HEK293 (cell line): ENCODE data around the gene PCDH12.

ENCODE experiments used
- CTCF ChIA-PET: fragments of 350-600 bp; formaldehyde crosslinking; extraction: SDS; loops from one replicate; lab custom pipeline; 2021; ENCODE audit warnings: antibody characterized with exemption; lab: Yijun Ruan, JAX
- POLR2A ChIA-PET: fragments of 300-600 bp; formaldehyde crosslinking; extraction: SDS; loops from one replicate; lab custom pipeline; 2020; ENCODE audit warnings: antibody characterized with exemption, inconsistent platforms; lab: Yijun Ruan, JAX
- H3K27ac ChIP-seq: fragments of 200-500 bp; sonication (Bioruptor generic); 2 replicates; pipeline ENCODE4 v1.5.1; 2014; ENCODE audit warnings: low read depth, low read length, control low read depth, inconsistent platforms; ENCODE audit errors: extremely low read depth
- H3K36me3 ChIP-seq, 2 experiments: fragments of 200-500 bp in 1 of 2; sonication (Bioruptor generic) in 1 of 2; 1 replicate in 1 of 2; 2 replicates in 1 of 2; pipeline ENCODE4 v1.5.1; 2014 to 2017; ENCODE audit warnings: inconsistent platforms in 2 of 2, low read length in 2 of 2; ENCODE audit not compliant: control insufficient read depth in 2 of 2, insufficient read depth in 1 of 2
- H3K4me1 ChIP-seq: fragments of 200-500 bp; sonication (Bioruptor generic); 2 replicates; pipeline ENCODE4 v1.5.1; 2014; ENCODE audit warnings: mild to moderate bottlenecking, low read length, inconsistent platforms; ENCODE audit not compliant: control insufficient read depth, insufficient read depth
- H3K4me3 ChIP-seq: 2 replicates; pipeline ENCODE4 v1.5.1; 2011; ENCODE audit warnings: low read depth, mild to moderate bottlenecking, control low read depth, low read length, moderate library complexity
- H3K9me3 ChIP-seq: fragments of 200-500 bp; sonication (Bioruptor generic); 2 replicates; pipeline ENCODE4 v1.5.1; 2014; ENCODE audit warnings: low read depth, low read length, inconsistent platforms; ENCODE audit not compliant: control insufficient read depth, insufficient read depth
- BCL11B ChIP-seq: fragments of 450-650 bp; formaldehyde crosslinking; IDR thresholded peaks from 2 replicates; pipeline ENCODE4 v1.5.1; 2016; ENCODE audit warnings: low read depth, missing biosample characterization, missing genetic modification characterization
- FEZF1 ChIP-seq: fragments of 450-650 bp; formaldehyde crosslinking; IDR thresholded peaks from 2 replicates; pipeline ENCODE4 v1.5.1; 2016; ENCODE audit warnings: missing biosample characterization, missing genetic modification characterization
- GLIS1 ChIP-seq: fragments of 450-650 bp; formaldehyde crosslinking; IDR thresholded peaks from 2 replicates; pipeline ENCODE4 v1.5.1; 2016; ENCODE audit warnings: missing biosample characterization, missing genetic modification characterization
- HOXA7 ChIP-seq: sonication (generic); formaldehyde crosslinking; IDR thresholded peaks from 2 replicates; pipeline ENCODE4 v1.8.1; 2022; ENCODE audit warnings: missing genetic modification reagents, borderline replicate concordance
- SCRT1 ChIP-seq: fragments of 450-650 bp; formaldehyde crosslinking; IDR thresholded peaks from 2 replicates; pipeline ENCODE4 v1.5.1; 2016; ENCODE audit warnings: missing biosample characterization, missing genetic modification characterization, borderline replicate concordance
- ZNF24 ChIP-seq: fragments of 450-650 bp; formaldehyde crosslinking; IDR thresholded peaks from 2 replicates; pipeline ENCODE4 v1.5.1; 2016; ENCODE audit warnings: missing biosample characterization, missing genetic modification characterization
- ZNF324 ChIP-seq: fragments of 450-650 bp; formaldehyde crosslinking; IDR thresholded peaks from 2 replicates; pipeline ENCODE4 v1.5.1; 2016; ENCODE audit warnings: missing biosample characterization, missing genetic modification characterization
- ZNF510 ChIP-seq: fragments of 450-650 bp; formaldehyde crosslinking; IDR thresholded peaks from 2 replicates; pipeline ENCODE4 v1.5.1; 2018; ENCODE audit warnings: mild to moderate bottlenecking, missing genetic modification characterization, missing biosample characterization; ENCODE audit not compliant: insufficient replicate concordance
- ZNF561 ChIP-seq: fragments of 450-650 bp; IDR thresholded peaks from 2 replicates; pipeline ENCODE4 v1.5.1; 2018; ENCODE audit warnings: missing biosample characterization, missing genetic modification characterization, borderline replicate concordance
- ZNF585B ChIP-seq: fragments of 450-650 bp; formaldehyde crosslinking; IDR thresholded peaks from 2 replicates; pipeline ENCODE4 v1.5.1; 2016; ENCODE audit warnings: missing biosample characterization, missing genetic modification characterization
- ZNF600 ChIP-seq: fragments of 450-650 bp; formaldehyde crosslinking; IDR thresholded peaks from 2 replicates; pipeline ENCODE4 v1.5.1; 2016; ENCODE audit warnings: missing biosample characterization, missing genetic modification characterization
- ZNF707 ChIP-seq: fragments of 450-650 bp; formaldehyde crosslinking; IDR thresholded peaks from 2 replicates; pipeline ENCODE4 v1.5.1; 2016; ENCODE audit warnings: missing biosample characterization, missing genetic modification characterization
- ZSCAN23 ChIP-seq: fragments of 450-650 bp; formaldehyde crosslinking; IDR thresholded peaks from 2 replicates; pipeline ENCODE4 v1.5.1; 2016; ENCODE audit warnings: missing biosample characterization, missing genetic modification characterization
- TF ChIP-seq, protein P1 (sequence below): fragments of 450-650 bp; formaldehyde crosslinking; IDR thresholded peaks from 2 replicates; pipeline ENCODE4 v1.5.1; 2016; ENCODE audit warnings: missing biosample characterization, missing genetic modification characterization
- TF ChIP-seq, protein P2 (sequence below): fragments of 450-650 bp; formaldehyde crosslinking; IDR thresholded peaks from 2 replicates; pipeline ENCODE4 v1.5.1; 2016; ENCODE audit warnings: missing biosample characterization, missing genetic modification characterization, low read depth
- TF ChIP-seq, protein P3 (sequence below): fragments of 450-650 bp; formaldehyde crosslinking; IDR thresholded peaks from 2 replicates; pipeline ENCODE4 v1.5.1; 2016; ENCODE audit warnings: missing biosample characterization, missing genetic modification characterization
- TF ChIP-seq, protein P4 (sequence below): fragments of 450-650 bp; formaldehyde crosslinking; IDR thresholded peaks from 2 replicates; pipeline ENCODE4 v1.5.1; 2016; ENCODE audit warnings: missing biosample characterization, missing genetic modification characterization, low read depth
- TF ChIP-seq, protein P5 (sequence below): fragments of 450-650 bp; formaldehyde crosslinking; IDR thresholded peaks from 2 replicates; pipeline ENCODE4; 2016; ENCODE audit warnings: missing biosample characterization, missing genetic modification characterization

The PCDH12 gene

DNA sequence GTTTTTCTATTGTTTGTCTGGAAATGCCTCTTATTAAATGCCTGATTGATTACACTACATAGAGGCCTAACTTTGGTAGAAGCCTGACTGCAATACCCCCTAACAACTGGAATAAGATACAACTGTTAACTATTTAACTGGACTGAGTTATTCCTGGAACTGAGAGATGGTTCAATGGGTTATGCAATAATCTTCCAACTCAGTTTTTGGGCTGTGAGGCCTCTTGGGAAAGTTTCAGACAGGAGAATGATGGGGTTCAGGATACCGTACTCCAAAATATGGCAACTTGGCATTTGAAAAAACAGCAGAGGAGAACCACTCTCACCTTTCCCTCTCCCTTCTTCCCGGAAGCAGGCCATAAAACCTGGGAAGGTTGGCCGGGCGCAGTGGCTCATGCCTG, 60.6 kb downstream of the PCDH12 start:
- Histone ChIP-seq H3K36me3 (no peaks in the 10 kb centered on the region), H3K27ac (no peak overlapping the region), H3K4me1 (peaks cover under 1% of the 10 kb centered on the region; the same call in 1 of the 2 replicates), H3K9me3 (no peaks in the 10 kb centered on the region), H3K4me3 (no peak overlapping the region)
- TF ChIP-seq ZNF510 (tag by site-specific recombination), result no peak
- TF ChIP-seq, protein P1, sequence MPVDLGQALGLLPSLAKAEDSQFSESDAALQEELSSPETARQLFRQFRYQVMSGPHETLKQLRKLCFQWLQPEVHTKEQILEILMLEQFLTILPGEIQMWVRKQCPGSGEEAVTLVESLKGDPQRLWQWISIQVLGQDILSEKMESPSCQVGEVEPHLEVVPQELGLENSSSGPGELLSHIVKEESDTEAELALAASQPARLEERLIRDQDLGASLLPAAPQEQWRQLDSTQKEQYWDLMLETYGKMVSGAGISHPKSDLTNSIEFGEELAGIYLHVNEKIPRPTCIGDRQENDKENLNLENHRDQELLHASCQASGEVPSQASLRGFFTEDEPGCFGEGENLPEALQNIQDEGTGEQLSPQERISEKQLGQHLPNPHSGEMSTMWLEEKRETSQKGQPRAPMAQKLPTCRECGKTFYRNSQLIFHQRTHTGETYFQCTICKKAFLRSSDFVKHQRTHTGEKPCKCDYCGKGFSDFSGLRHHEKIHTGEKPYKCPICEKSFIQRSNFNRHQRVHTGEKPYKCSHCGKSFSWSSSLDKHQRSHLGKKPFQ (tag by site-specific recombination), result no peak
- TF ChIP-seq SCRT1 (tag by site-specific recombination), result no peak
- TF ChIP-seq, protein P2, sequence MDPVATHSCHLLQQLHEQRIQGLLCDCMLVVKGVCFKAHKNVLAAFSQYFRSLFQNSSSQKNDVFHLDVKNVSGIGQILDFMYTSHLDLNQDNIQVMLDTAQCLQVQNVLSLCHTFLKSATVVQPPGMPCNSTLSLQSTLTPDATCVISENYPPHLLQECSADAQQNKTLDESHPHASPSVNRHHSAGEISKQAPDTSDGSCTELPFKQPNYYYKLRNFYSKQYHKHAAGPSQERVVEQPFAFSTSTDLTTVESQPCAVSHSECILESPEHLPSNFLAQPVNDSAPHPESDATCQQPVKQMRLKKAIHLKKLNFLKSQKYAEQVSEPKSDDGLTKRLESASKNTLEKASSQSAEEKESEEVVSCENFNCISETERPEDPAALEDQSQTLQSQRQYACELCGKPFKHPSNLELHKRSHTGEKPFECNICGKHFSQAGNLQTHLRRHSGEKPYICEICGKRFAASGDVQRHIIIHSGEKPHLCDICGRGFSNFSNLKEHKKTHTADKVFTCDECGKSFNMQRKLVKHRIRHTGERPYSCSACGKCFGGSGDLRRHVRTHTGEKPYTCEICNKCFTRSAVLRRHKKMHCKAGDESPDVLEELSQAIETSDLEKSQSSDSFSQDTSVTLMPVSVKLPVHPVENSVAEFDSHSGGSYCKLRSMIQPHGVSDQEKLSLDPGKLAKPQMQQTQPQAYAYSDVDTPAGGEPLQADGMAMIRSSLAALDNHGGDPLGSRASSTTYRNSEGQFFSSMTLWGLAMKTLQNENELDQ (tag by site-specific recombination), result no peak
- no peak for TF ChIP-seq ZNF24
- TF ChIP-seq, protein P3, sequence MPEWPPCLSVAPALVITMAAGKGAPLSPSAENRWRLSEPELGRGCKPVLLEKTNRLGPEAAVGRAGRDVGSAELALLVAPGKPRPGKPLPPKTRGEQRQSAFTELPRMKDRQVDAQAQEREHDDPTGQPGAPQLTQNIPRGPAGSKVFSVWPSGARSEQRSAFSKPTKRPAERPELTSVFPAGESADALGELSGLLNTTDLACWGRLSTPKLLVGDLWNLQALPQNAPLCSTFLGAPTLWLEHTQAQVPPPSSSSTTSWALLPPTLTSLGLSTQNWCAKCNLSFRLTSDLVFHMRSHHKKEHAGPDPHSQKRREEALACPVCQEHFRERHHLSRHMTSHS (tag by site-specific recombination), result no peak
- no peak for TF ChIP-seq ZNF707 (tag by site-specific recombination)
- TF ChIP-seq ZNF600, result no peak
- TF ChIP-seq, protein P4, sequence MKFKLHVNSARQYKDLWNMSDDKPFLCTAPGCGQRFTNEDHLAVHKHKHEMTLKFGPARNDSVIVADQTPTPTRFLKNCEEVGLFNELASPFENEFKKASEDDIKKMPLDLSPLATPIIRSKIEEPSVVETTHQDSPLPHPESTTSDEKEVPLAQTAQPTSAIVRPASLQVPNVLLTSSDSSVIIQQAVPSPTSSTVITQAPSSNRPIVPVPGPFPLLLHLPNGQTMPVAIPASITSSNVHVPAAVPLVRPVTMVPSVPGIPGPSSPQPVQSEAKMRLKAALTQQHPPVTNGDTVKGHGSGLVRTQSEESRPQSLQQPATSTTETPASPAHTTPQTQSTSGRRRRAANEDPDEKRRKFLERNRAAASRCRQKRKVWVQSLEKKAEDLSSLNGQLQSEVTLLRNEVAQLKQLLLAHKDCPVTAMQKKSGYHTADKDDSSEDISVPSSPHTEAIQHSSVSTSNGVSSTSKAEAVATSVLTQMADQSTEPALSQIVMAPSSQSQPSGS (tag by site-specific recombination), result no peak
- TF ChIP-seq FEZF1, result no peak
- no peak for TF ChIP-seq ZNF561
- TF ChIP-seq, protein P5, sequence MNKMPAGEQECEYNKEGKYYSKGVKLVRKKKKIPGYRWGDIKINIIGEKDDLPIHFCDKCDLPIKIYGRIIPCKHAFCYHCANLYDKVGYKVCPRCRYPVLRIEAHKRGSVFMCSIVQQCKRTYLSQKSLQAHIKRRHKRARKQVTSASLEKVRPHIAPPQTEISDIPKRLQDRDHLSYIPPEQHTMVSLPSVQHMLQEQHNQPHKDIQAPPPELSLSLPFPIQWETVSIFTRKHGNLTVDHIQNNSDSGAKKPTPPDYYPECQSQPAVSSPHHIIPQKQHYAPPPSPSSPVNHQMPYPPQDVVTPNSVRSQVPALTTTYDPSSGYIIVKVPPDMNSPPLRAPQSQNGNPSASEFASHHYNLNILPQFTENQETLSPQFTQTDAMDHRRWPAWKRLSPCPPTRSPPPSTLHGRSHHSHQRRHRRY (tag by site-specific recombination), result no peak
- no peak for TF ChIP-seq BCL11B (tag by site-specific recombination)
- no peak for TF ChIP-seq ZNF324 (tag by site-specific recombination)
- no peak for TF ChIP-seq HOXA7 (CRISPR knock-in tag)
- no peak for TF ChIP-seq ZNF585B (tag by site-specific recombination)
- no peak for TF ChIP-seq GLIS1 (tag by site-specific recombination)
- TF ChIP-seq ZSCAN23, result no peak
- ChIA-PET CTCF (interaction anchor here (0.6 kb wide), 2 partner anchors 194 to 1684 kb away, joined by 3 read pairs; no protein-coding TSS in a partner anchor), POLR2A (no interaction called here)
